ENCODE results near the gene FBXL14. TPM values are rescaled to one million over a fixed set of nuclear protein-coding genes. Genes with fewer than 3 reads are reported as not detected.
A peak's percentile ranks its signal among the peaks of the same experiment; 100 is the strongest.

Gene FBXL14
- total RNA-seq, 1 experiment from 2014 or later = 15.0 TPM

DNA sequence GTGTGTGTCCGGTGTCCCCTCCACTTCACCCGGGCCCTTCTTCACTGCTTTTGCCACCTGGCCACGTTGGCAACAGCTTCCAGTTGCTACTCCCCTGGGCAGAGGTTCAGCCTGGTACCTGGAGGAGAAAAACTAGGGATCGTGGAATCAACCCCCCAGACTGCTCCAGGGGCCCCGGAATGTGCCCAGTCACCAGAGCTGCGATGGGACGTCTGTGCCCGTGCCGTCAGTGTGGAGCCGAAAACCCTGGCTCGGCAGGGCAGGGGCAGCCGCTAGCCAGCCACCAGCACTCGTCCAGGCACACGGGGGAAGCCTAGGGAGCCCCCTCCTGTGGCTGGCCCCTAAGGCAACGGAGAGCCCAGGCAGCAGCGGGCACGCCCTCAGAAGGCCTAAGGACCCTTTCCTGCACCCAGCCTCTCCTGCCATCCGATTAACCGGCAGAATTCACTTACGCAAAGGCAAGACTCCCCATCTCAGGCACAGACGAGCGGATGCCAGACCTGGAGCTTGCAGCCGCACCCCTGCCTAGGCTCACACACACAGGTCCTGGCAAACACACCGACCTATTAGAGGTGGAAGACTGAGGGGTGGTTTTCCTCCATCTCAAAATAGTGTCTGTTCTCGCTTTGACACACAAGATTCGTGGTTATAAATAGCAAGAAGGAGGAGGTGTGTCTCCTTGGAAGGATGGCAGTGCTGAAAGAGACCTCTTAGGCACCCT lies 62.6 kb downstream of the FBXL14 start:
- Histone ChIP-seq H3K9me3 (replicated peaks) (no peaks in the 10 kb centered on the region), H3K27ac (no peak overlapping the region), H3K4me1 (peaks cover 5% of the 10 kb centered on the region; the same call in 1 of the 2 replicates), H3K36me3 (no peaks in the 10 kb centered on the region), H3K4me3 (no peak overlapping the region), H3K27me3 (0 out of 2 replicates have a peak, but pooled peaks cover 5% of the 10 kb centered on the region)
- no peak for DNase-seq

DNA sequence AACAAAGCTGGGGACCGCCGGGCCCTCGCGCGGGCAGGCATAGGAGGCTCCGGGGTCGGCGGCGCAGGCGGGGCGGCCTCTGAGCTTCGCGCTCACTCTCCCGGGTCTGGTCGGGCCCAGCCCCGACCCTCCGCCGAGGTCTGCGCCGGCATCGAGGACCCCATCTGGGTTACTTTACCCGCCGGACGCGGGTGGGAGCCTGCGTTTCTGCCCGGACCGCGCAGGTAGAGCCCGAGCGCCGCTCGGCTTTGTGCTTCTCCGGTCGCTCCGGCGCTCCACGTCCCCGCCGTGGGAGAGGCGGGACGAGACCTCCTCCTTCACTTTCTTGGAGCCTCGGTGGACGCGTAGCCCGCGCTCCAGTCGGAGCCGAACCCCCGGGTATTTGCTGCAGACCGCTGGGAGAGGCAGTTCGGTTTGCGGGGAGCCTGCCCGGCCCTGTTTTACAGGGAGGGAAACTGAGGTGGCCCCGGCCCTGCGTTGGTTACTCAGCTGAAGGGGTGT lies 63.2 kb downstream of the FBXL14 start:
- peaks cover 5% of the 10 kb centered on the region; the same call in 1 of the 2 replicates for H3K4me1 ChIP-seq
- no peaks in the 10 kb centered on the region for H3K9me3 ChIP-seq (replicated peaks)
- H3K36me3 ChIP-seq = no peaks in the 10 kb centered on the region
- DNase-seq = no peak
- H3K27ac ChIP-seq = no peak overlapping the region
- H3K4me3 ChIP-seq = peak overlapping the region; percentile 17; the same call in 1 of the 2 replicates
- H3K27me3 ChIP-seq = 0 out of 2 replicates have a peak, but pooled peaks cover 5% of the 10 kb centered on the region

DNA sequence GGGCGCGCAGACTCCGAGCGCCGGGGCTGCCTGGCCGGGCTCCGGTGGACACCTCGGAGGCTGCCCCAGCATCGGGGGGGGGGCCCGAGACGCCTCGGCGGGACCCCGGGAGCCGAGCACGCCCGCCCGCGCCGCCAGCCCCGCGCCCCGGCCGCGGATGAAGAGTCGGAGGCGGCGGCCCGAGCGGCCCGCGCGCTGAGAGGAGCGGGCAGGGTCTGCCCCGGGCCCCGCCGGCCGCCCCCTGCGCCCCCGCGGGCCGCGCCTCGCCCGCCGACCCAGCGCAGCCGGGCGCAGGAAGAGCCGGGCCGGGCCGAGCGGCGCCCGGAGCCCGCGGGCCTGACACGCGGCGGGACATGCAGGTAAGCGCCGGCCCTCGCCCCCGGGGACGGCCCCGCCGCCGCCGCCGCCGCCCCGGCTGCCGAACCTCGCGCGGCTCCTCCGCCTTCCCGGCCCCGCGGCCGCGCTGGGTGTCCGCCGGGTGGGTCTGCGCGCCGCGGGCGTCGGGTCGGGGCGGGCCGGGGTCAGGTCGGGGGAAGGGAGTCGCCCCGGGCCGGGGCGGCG lies 63.7 kb downstream of the FBXL14 start:
- peaks cover 5% of the 10 kb centered on the region; the same call in 1 of the 2 replicates for H3K4me1 ChIP-seq
- no peak overlapping the region for H3K27ac ChIP-seq
- H3K4me3 ChIP-seq = peak overlapping the region; percentile 74
- DNase-seq = no peak
- no peaks in the 10 kb centered on the region for H3K36me3 ChIP-seq
- H3K27me3 ChIP-seq = 0 out of 2 replicates have a peak, but pooled peaks cover 5% of the 10 kb centered on the region
- no peaks in the 10 kb centered on the region for H3K9me3 ChIP-seq (replicated peaks)

DNA sequence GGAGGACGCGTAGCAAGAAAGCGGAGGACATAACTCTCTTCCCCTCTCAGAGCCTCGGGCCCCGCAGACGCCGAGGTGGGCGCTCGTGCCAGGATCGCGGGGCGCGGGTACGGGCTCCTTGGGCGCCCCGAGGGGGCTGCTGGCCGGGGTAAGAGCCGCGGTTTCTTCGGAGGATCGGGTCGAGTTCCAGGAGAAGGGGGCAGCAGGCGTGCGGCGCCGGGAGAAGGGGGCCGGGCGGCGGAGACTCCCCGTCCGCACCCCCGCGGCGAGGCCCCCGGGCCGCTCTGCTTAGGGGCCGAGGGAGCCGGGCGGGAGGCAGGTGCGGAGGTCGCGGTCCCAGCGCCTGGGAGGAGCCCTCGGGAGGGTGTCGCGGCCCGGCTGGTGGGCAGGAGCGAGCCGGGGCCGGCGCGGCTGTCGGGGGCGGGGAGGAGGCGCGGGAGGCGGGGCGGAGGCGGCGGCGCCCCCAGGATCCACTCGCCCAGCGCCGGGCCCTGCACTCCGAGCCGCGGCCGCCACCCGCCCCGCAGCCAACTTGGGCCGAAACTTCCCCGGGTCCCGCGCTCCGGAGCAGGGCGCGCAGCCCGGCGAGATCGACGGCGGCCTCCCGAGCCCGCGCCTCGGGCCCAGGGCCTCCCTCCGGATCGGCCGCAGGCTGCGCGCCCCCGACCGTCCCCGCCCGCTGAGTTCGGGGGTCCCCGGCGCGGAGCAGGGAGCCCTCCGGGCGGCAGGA lies 64.4 kb downstream of the FBXL14 start:
- DNase-seq = peak; percentile 58 to 62
- H3K4me1 ChIP-seq = peaks cover 5% of the 10 kb centered on the region; the same call in 1 of the 2 replicates
- no peaks in the 10 kb centered on the region for H3K36me3 ChIP-seq
- H3K27ac ChIP-seq = no peak overlapping the region
- H3K27me3 ChIP-seq = 0 out of 2 replicates have a peak, but pooled peaks cover 5% of the 10 kb centered on the region
- H3K4me3 ChIP-seq = peak overlapping the region; percentile 74
- H3K9me3 ChIP-seq (replicated peaks) = no peaks in the 10 kb centered on the region

DNA sequence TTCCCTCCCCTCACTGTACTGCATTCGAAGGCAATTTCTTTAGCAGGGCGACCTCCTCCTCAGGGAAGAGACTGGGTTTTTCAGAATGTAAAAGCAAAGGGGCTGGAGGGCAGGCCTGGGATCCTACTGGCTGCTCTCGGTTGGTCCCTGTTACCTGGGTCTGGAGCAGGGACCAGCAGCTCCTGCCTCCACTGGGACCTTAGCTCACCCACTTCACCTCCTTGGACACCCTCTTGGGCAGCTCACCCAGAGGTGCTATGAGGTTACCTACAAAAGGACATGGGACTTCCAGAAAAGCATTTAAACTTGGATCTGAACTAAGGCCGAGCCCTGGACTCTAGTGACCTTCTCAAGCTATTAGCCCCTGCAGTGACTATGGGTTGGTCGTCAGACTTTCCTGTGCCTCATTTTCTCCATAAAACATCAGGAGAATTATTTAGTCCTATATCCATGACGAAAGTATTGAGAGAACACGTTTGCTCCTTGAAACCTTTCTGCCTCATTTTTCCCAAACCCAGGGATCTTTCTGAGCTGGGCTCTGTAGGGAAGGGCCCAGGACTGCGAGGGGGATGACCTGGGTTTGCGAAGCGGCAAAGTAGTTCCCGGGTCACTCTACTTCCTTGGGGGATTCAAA lies 65.0 kb downstream of the FBXL14 start:
- H3K27ac ChIP-seq = no peak overlapping the region
- H3K27me3 ChIP-seq = 0 out of 2 replicates have a peak, but pooled peaks cover 5% of the 10 kb centered on the region
- H3K36me3 ChIP-seq = no peaks in the 10 kb centered on the region
- no peaks in the 10 kb centered on the region for H3K9me3 ChIP-seq (replicated peaks)
- peak overlapping the region; percentile 74 for H3K4me3 ChIP-seq
- H3K4me1 ChIP-seq = no peaks in the 10 kb centered on the region; the same call in 1 of the 2 replicates
- no peak for DNase-seq

DNA sequence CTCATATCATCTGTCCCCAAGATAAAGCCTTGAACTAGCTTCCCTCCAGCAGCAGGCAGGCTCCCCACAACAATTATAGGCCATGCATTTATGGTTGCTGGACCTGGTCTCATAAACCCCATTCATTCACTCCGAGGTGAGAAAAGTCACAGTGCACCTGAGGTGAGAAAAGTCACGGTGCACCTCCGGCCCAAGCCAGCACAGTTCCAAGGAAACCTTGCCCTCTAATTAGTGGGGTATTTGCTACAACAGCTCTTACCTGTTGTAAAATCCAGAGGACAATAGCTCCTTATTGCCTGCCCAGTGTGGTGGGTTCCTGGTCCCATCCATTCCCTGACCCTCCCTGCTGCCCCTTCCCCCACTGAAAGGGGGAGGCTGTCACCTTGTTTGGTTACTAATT lies 65.6 kb downstream of the FBXL14 start:
- Histone ChIP-seq H3K4me3 (no peak overlapping the region), H3K4me1 (no peaks in the 10 kb centered on the region; the same call in 1 of the 2 replicates), H3K27ac (no peak overlapping the region), H3K27me3 (0 out of 2 replicates have a peak, but pooled peaks cover 5% of the 10 kb centered on the region), H3K36me3 (no peaks in the 10 kb centered on the region), H3K9me3 (replicated peaks) (no peaks in the 10 kb centered on the region)
- no peak for DNase-seq

DNA sequence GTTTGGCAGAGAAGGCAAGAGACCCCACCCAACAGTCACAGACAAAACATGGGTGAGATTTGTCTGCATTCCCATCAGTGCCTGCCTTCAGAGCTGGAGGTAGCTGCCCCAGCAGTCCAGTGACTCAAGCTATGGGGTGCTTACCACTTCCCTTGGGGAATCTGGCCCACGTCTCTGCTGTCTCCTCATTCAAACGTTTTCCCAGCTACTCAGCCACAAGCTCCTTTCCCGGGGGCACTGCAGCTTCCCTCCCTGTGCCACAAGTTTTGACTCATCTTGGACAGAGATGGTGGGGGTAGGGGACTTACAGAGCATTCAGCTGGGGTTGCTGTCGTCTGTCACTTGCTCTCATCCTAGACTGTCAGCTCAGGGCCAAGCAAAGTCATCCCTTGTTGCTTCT lies 66.6 kb downstream of the FBXL14 start:
- peak in 1 of 2 experiments; percentile 18 for DNase-seq
- Histone ChIP-seq H3K36me3 (no peaks in the 10 kb centered on the region), H3K27me3 (0 out of 2 replicates have a peak, but pooled peaks cover 5% of the 10 kb centered on the region), H3K27ac (no peak overlapping the region), H3K4me1 (no peaks in the 10 kb centered on the region; the same call in 1 of the 2 replicates), H3K4me3 (no peak overlapping the region), H3K9me3 (replicated peaks) (no peaks in the 10 kb centered on the region)

DNA sequence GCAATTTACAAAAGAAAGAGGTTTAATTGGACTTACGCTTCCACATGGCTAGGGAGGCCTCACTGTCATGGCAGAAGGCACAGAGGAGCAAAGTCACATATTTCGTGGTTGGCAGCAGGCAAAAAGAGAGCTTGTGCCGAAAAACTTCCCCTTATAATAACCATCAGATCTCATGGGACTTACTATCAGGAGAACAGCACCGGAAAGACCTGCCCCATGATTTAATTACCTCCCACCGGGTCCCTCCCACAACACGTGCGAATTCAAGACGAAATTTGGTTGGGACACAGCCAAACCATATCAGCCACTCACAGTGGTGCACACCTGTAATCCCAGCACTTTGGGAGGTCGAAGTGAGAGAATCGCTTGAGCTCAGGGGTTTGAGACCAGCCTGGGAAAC lies 68.5 kb downstream of the FBXL14 start:
- Histone ChIP-seq H3K36me3 (no peaks in the 10 kb centered on the region), H3K27me3 (0 out of 2 replicates have a peak, but pooled peaks cover 5% of the 10 kb centered on the region), H3K4me1 (no peaks in the 10 kb centered on the region; the same call in 1 of the 2 replicates), H3K27ac (no peak overlapping the region), H3K9me3 (replicated peaks) (no peaks in the 10 kb centered on the region), H3K4me3 (no peak overlapping the region)
- no peak for DNase-seq

DNA sequence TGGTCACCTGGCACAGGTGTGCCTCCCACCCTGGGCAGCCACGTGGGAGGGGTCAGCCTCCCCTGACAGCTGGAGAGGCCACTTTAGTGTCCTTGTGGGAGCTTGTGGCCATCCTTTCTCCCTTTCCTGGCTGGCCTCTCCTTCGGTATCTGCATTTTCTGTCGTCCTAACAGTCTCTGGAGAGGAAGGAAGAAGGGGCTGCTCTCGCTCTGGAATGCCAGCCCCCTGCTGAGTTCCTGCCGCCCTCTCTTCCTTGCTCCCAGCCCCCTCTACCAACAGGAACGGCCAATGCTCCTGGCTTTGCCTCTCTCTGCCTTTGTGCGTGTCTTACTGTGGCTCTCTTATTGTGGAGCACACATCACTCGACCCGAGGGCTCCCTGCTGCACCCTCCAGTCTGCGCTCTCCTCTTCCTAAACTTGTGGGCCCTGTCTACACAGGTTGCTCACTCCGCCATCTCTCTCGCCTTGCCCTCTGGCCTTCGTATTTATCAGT lies 70.8 kb downstream of the FBXL14 start:
- peaks cover 10% of the 10 kb centered on the region for H3K4me1 ChIP-seq
- no peak overlapping the region for H3K4me3 ChIP-seq
- H3K9me3 ChIP-seq (replicated peaks) = no peaks in the 10 kb centered on the region
- no peaks in the 10 kb centered on the region for H3K36me3 ChIP-seq
- no peak overlapping the region for H3K27ac ChIP-seq
- no peak for DNase-seq
- no peaks in the 10 kb centered on the region for H3K27me3 ChIP-seq

DNA sequence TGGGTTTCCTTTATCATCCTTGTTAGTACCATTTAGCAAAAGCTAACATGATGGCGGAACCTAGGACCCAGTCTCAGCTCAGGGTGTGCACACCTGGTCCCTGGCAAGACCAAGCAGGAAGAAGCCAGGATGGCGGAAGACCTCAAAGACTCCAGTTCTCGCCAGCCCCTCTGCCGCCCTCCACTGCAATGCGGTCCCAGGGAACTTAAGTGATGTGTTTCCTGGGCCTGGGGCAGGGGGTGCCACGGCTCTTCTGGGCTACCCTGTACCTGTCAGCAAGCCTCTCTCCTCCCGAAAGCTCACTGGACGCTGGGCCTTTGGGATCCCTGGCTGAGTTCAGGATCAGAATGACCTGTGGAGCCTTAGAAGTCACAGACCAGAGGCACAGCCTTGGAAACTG lies 71.3 kb downstream of the FBXL14 start:
- Histone ChIP-seq H3K27ac (no peak overlapping the region), H3K9me3 (replicated peaks) (no peaks in the 10 kb centered on the region), H3K4me1 (peaks cover 13% of the 10 kb centered on the region), H3K4me3 (no peak overlapping the region), H3K36me3 (no peaks in the 10 kb centered on the region), H3K27me3 (no peaks in the 10 kb centered on the region)
- no peak for DNase-seq

DNA sequence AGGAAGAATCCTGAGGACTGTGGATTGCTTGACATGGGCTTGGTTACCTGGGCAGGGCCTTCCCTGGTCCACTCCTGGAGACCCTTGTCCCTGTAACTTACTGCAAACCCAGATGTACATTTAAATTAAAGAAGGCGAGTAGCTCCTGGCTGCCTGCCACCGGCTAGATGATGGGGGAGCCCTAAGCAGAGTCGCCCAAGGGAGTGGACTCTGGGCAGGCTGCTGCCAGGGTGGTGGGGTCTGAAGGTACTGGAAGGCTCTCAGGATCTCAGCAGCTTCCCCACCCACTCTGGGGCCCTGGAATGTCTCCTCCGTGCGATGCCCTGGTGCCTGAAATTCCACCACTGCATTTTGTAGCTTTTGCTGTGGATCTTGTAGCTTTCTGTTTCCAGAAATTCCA lies 74.7 kb downstream of the FBXL14 start:
- H3K9me3 ChIP-seq (replicated peaks) = no peaks in the 10 kb centered on the region
- H3K27me3 ChIP-seq = no peaks in the 10 kb centered on the region
- H3K4me3 ChIP-seq = peak overlapping the region; percentile 30; the same call in 1 of the 2 replicates
- peak; percentile 29 to 37 for DNase-seq
- H3K27ac ChIP-seq = no peak overlapping the region
- no peaks in the 10 kb centered on the region for H3K36me3 ChIP-seq
- peaks cover 13% of the 10 kb centered on the region for H3K4me1 ChIP-seq

DNA sequence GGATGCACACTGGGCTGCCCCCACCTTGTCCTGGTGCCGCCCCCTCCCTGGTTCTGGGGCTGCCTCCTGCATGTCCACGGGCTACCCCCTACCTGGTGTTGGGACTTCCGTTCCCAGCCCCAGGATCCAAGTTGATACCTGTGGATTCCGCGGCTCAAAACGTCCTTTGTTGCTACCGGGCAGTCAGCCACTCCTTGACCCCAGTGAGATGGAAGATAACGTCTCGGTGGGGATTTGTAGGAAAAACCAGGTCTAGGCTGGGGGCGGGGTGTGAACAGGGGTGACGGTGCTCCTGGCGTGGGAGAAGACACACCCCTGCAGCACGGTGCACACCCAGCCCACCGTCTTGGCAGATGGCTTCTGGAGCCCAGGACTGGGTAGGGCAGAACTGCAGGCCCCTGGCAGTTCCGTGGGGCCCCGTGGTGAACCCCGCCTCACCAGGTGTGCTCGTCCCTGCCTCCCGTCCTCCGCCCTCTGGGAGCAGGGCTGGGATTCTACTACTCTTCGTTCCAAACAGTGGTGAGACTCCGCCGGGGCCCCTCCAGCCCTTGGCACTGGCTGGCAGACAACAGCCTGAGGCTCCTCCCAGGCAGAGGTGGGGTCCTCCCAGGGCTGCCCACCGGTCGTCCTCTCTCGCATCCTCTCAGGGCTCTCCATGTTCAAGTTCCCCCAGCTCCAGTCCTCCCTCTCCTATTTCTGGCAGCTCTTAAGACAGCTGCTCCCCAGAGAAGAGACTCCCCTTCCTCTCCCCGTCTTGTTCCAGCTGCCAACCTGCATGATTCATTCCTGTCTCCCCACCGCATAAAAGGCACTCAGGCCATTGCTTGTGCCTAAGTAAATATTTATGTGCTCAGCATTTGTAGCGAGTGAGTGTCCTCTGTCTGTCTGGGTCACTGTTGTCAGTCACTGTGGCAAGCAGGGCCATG lies 75.5 kb downstream of the FBXL14 start:
- peak; percentile 84 to 87 for DNase-seq
- no peak overlapping the region for H3K27ac ChIP-seq

DNA sequence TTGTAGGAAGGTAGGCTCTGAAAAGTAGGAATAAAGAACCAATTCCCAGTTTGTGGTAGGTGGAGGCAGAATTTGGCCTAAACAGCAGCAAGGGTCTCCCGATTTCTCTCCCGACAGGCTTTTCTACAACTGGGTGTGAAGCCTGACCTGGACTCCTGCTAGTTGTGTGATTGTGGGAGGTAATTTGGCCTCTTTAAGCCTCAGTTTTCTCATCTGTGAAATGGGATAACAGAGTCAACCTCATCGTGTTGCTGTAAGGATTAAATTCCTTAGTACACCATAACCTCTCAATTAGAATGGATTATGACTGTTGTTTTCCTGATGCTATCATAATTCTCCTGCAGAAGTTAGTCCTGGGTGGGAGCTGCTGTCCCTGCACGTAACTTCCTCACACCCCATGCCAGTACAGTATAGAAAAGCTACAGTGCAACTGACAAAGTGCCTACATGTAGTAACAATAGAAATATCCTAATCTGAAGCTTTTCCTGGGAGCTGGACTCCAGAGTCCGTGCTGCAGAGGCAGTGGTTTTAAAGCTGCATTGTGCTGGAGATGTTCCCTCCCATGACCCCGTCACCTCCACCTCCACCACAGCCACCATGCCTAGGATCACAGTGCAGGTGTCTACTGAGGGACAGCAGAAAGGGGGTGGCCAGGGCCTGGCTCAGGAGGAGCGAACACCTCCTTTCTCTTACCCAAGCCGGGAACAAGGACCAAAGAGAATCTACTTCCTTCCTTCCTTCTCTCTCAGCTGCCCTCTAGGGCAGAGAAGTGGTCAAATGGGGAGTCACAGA lies 76.5 kb downstream of the FBXL14 start:
- DNase-seq = no peak
- H3K4me3 ChIP-seq = no peak overlapping the region

More for the DNA sequence above, 75.5 kb downstream of the FBXL14 start:
- Histone ChIP-seq H3K9me3 (replicated peaks) (no peaks in the 10 kb centered on the region), H3K36me3 (no peaks in the 10 kb centered on the region), H3K4me3 (peak overlapping the region; percentile 30), H3K27me3 (no peaks in the 10 kb centered on the region), H3K4me1 (peaks cover 13% of the 10 kb centered on the region)

More for the DNA sequence above, 76.5 kb downstream of the FBXL14 start:
- H3K4me1 ChIP-seq = peaks cover 13% of the 10 kb centered on the region
- H3K36me3 ChIP-seq = no peaks in the 10 kb centered on the region
- no peaks in the 10 kb centered on the region for H3K27me3 ChIP-seq
- no peaks in the 10 kb centered on the region for H3K9me3 ChIP-seq (replicated peaks)
- H3K27ac ChIP-seq = no peak overlapping the region

Data from SJCRH30 (cell line).